H1 (cell line): Measurements from ENCODE around the gene AMER2. TPM values are rescaled to one million over a fixed set of nuclear protein-coding genes. Genes with fewer than 3 reads are reported as not detected.
A peak's percentile ranks its signal among the peaks of the same experiment; 100 is the strongest.

Source experiments
- CBX5 ChIP-seq: fragments of 300-800, 300-1000 bp; sonication (generic); IDR thresholded peaks from 2 replicates; pipeline ENCODE4 v1.7.1; 2016; ENCODE audit warnings: antibody characterized with exemption, low read length, low read depth
- E2F6 ChIP-seq: IDR thresholded peaks from 2 replicates; pipeline ENCODE4 v1.6.1; 2012; ENCODE audit warnings: inconsistent platforms
- EZH2 ChIP-seq: fragments of 200-600 bp; sonication (generic); IDR thresholded peaks from 2 replicates; pipeline ENCODE4 v1.7.1; 2012; ENCODE audit warnings: low read depth, mild to moderate bottlenecking, moderate library complexity, low read length, inconsistent platforms; ENCODE audit not compliant: severe bottlenecking
- GABPA ChIP-seq: IDR thresholded peaks from 2 replicates; pipeline ENCODE4 v1.6.1; 2011; ENCODE audit warnings: mild to moderate bottlenecking, low read length, moderate library complexity, borderline replicate concordance; ENCODE audit not compliant: insufficient read depth
- GTF2F1 ChIP-seq: IDR thresholded peaks from 2 replicates; pipeline ENCODE4 v1.6.1; 2012; ENCODE audit warnings: low read depth, low read length, improper control_type of control experiment, borderline replicate concordance
- HDAC2 ChIP-seq, 2 experiments: fragments of 300-600 bp in 1 of 2; sonication (generic) in 1 of 2; IDR thresholded peaks; 2 replicates each; pipeline ENCODE4 v1.6.1; 2011 to 2012; ENCODE audit warnings: low read depth in 2 of 2, low read length in 2 of 2, mild to moderate bottlenecking in 2 of 2, moderate library complexity in 2 of 2, borderline replicate concordance in 1 of 2, inconsistent platforms in 1 of 2
- JUN ChIP-seq: IDR thresholded peaks from 2 replicates; pipeline ENCODE4 v1.6.1; 2011; ENCODE audit warnings: low read depth, mild to moderate bottlenecking, improper control_type of control experiment, low read length
- KDM1A ChIP-seq: fragments of 200-600, 300-600 bp; sonication (generic); IDR thresholded peaks from 2 replicates; pipeline ENCODE4 v1.7.1; 2016; ENCODE audit warnings: mild to moderate bottlenecking, low read length, borderline replicate concordance
- KDM4A ChIP-seq: IDR thresholded peaks from one replicate; pipeline ENCODE4 v1.7.1; 2012; ENCODE audit warnings: low read depth, mild to moderate bottlenecking, moderate library complexity, low read length, inconsistent platforms; ENCODE audit not compliant: severe bottlenecking
- KDM5A ChIP-seq: fragments of 200-600 bp; IDR thresholded peaks from 2 replicates; pipeline ENCODE4 v1.7.1; 2012; ENCODE audit warnings: mild to moderate bottlenecking, low read length, inconsistent platforms, mixed read lengths
- MAX ChIP-seq: IDR thresholded peaks from 2 replicates; pipeline ENCODE4 v1.6.1; 2012; ENCODE audit warnings: inconsistent platforms
- POLR2A ChIP-seq, 2 experiments: IDR thresholded peaks; 1 replicate in 1 of 2; 2 replicates in 1 of 2; pipeline ENCODE4 v1.6.1; 2011; ENCODE audit warnings: low read depth in 2 of 2, low read length in 2 of 2, mild to moderate bottlenecking in 2 of 2; ENCODE audit errors: control extremely low read depth in 1 of 2
- RBBP5 ChIP-seq: IDR thresholded peaks from 2 replicates; pipeline ENCODE4 v1.7.1; 2012; ENCODE audit warnings: low read depth, mild to moderate bottlenecking, inconsistent platforms, low read length, moderate library complexity, borderline replicate concordance
- RFX5 ChIP-seq: IDR thresholded peaks from 2 replicates; pipeline ENCODE4 v1.6.1; 2011; ENCODE audit warnings: low read depth, low read length, improper control_type of control experiment, borderline replicate concordance
- SIN3A ChIP-seq, 2 experiments: IDR thresholded peaks in 1 of 2; conservative IDR thresholded peaks in 1 of 2; 2 replicates each; pipeline ENCODE4 v1.6.1; 2011 to 2012; ENCODE audit warnings: low read length in 2 of 2, improper control_type of control experiment in 1 of 2, low read depth in 1 of 2, mild to moderate bottlenecking in 1 of 2
- SUZ12 ChIP-seq: fragments of 200-600 bp; sonication (generic); IDR thresholded peaks from 2 replicates; pipeline ENCODE4 v1.6.1; 2012; ENCODE audit warnings: mild to moderate bottlenecking, inconsistent platforms, low read length, moderate library complexity, mixed read lengths
- TBP ChIP-seq: IDR thresholded peaks from 2 replicates; pipeline ENCODE4 v1.6.1; 2011; ENCODE audit warnings: low read depth, low read length, improper control_type of control experiment
- ZNF274 ChIP-seq: IDR thresholded peaks from 2 replicates; pipeline ENCODE4 v1.7.0; 2012; ENCODE audit warnings: low read length, borderline replicate concordance; ENCODE audit errors: extremely low read depth
- polyA plus RNA-seq, 7 experiments: library from polyadenylated mRNA; depleted of rRNA in 3 of 7; stranded (reverse) in 5 of 7; unstranded in 2 of 7; fragments of >200 nt in 5 of 7; fragments of 200-250 nt in 2 of 7; gene quantifications; 1 replicate in 5 of 7; 2 replicates in 1 of 7; 4 replicates in 1 of 7; pipeline versions ENCODE4 v1.2.1 to v1.2.3, GENCODE V29; 2011 to 2013; ENCODE audit warnings: missing spikeins in 2 of 7, mixed read lengths in 2 of 7
- total RNA-seq: library from RNA; stranded (reverse); fragmentation: NEBNext Ultra II Directional; extraction: Animal tissue kit (Norgen Biotek cat#: 25700); gene quantifications from 2 replicates; pipeline ENCODE4 v1.2.1, GENCODE V29; 2021

AMER2 gene
- total and polyA plus RNA-seq, 2 of the 8 experiments (the other 6 are each of a cell fraction or from before 2014, with no cell fraction given) = 0.14 to 0.50 TPM

- TF ChIP-seq MAX (no peak), E2F6 (no peak), GTF2F1 (no peak), SUZ12 (peak; percentile 85; the same call in 1 of the 2 replicates), POLR2A (IDR thresholded peaks at IDR 0.05; ENCODE audit: control extremely low read depth in 1 of 2, low read depth in 2 of 2, low read length in 2 of 2) (no peak), KDM1A (no peak), RBBP5 (no peak), KDM4A (peak; percentile 4), TBP (no peak), KDM5A (no peak), GABPA (no peak), EZH2 (peak; percentile 86), SIN3A (conservative IDR thresholded peaks at IDR 0.05 in 1 of 2, IDR thresholded peaks at IDR 0.05 in 1 of 2; ENCODE audit: low read depth in 1 of 2, low read length in 2 of 2) (no peak), HDAC2 (IDR thresholded peaks at IDR 0.05; ENCODE audit: borderline replicate concordance in 1 of 2, low read depth in 2 of 2, low read length in 2 of 2) (no peak), JUN (no peak), RFX5 (no peak), ZNF274 (no peak), CBX5 (no peak)
Measured at GRCh38 chr13:25171517-25172302, at the start of gene AMER2 (continued).
